Stimulated activated CD8-positive, alpha-beta memory T cell treated with anti-CD3 and anti-CD28 coated beads, Interleukin-12 subunit alpha, Interleukin-12 subunit beta, amount 100 ng/mL, for 24 hours (primary cell): ENCODE results near the gene ERC1.
"Not testable (repeated sequence)": the region's sequence is repeated elsewhere in the genome, so short reads cannot be mapped to it uniquely, and the experiment has no call there.

ENCODE experiments used
- DNase-seq: peaks from one replicate; pipeline ENCODE4 v3.0.0-alpha.2; 2020; ENCODE audit errors: extremely low read depth

The ERC1 gene

DNA sequence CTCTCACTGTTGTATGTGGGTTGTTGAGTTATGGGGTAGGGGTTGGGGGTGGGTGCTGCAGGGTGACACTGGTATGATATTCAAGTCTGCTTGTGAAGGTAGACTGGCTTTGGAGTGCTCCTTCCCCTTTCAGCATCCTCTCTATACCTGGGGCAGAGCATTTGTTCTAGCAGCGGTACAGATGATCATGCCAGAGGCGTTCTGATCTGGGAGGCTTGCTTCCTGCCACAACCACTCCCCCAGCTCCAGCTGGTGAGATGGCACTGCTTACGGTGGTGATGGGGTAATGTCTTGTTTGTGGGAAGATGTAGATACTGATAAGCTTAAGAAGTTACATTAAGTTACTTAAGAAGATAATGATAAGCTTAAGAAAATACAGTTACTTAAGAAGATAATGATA, 131.8 kb downstream of the ERC1 start:
- no peak for DNase-seq

DNA sequence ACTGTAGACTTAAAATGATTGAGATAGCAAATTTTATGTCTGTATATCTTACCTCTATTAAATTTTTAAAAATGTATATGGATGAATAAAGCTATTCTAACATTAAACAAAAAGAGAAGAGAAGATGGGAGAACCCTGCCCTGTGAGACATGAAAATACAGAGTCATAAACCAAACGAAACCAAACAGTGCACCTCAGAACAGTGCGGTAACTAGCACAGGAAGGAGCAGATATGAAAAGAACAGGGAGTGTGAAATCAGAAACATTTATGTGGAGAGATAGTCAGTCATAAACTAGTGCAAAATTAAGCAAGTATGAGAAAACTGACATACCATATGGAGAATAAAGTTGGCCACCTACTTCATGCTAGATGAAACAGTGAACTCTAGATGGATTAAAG, 135.1 kb downstream of the ERC1 start:
- DNase-seq, result no peak

DNA sequence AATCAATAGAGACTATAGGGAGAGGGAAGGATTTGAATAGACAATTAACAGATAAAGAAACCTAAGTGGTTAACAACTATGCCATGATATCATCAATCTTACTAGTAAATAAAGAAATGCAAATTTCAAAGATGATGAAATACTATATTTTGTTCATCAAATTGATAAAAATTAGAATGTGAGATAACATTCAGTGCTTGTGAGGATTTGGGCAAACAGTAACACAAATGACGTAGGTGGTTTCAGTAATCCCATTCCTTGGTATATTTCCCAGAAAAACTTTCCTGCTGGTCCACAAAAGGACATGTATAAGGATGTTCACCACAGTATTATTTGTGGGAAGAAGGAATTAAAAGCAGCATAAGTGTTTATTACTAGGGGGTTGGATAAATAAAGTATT, 136.0 kb downstream of the ERC1 start:
- no peak for DNase-seq

GRCh38 chr12:1130164-1130563, 139.1 kb downstream of the ERC1 start:
- DNase-seq, result no peak

GRCh38 chr12:1130571-1130970, 139.5 kb downstream of the ERC1 start:
- DNase-seq, result no peak

GRCh38 chr12:1131811-1132224, 140.8 kb downstream of the ERC1 start:
- DNase-seq, result no peak

GRCh38 chr12:1132311-1132710, 141.3 kb downstream of the ERC1 start:
- no peak for DNase-seq

DNA sequence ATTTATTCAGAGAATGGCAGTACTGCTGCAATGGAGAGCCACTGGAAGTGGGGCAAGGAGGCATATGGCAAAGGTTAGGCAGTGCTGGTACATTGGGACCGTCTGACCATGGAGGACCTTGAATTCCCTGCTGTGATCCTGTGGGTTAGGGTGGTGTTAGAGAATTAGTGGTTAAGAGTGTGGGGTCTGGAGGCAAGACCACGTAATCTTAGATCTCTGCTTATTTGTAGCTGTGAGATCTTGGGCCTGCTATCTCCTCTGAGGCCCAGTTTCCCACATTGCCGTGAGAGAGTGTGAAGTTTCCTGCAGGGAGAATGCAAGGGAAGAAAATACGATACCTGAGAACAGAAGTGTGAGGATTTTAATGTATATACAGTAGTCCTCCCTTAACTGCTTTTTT, 147.7 kb downstream of the ERC1 start:
- no peak for DNase-seq

GRCh38 chr12:1146758-1147157, 155.7 kb downstream of the ERC1 start:
- not testable (repeated sequence) for DNase-seq

DNA sequence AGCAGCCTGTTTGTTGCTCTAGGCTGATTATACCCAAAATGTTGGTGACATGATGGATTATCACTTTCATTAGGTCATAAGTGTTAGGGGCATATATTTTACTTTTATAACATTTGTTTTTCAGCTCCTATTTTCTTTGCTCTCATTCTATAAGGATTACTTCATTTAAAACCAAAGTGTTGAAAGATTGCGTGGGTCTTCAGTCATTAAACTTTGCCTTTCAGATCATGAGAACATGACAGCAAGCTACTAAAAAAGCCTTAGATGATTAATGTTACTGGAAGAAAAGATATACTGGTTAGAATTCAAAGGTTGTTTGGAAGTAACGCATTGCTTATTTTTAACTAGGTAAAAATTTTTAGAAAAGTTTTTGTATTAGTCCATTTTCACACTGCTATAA, 156.8 kb downstream of the ERC1 start:
- DNase-seq, result no peak

DNA sequence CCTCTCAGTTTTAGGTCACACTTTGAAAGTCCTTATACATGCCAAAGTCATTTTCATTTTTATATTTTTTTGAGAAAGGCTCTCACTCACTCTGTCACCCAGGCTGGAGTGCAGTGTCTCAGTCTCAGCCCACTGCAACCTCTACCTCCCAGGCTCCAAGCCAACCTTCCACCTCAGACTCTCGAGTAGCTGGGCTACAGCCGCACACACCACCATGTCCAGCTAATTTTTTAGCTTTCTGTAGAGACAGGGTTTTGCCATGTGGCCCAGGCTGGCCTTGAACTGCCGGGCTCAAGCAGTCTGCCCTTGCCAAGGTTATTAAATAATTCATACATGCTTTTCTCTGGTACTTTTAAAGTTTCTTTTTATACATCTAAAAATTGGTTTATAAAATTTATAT, 166.0 kb downstream of the ERC1 start:
- no peak for DNase-seq

DNA sequence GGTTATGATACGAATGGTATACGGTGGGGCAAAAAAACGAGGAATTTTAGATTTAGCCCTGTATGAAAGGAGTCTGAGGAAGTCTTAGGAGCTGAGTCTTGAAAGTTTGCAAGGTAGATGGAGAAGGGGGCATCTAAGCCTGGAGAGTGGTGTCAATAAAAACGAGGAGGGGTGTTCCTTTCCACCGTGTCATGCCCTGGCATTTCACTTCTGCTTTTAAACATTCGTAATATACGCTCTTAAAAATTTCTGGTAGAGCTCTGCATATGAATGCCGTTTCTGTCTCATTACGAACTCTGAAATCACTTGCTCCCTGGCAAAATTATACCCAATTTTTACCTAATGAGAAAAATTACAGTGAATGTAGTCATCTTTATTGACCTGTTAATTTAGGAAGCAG, 170.2 kb downstream of the ERC1 start:
- DNase-seq, result no peak

- DNase-seq, result no peak
Observed at GRCh38 chr12:1162081-1162760, 171.2 kb downstream of the ERC1 start.

- DNase-seq, result no peak
Observed at GRCh38 chr12:1167784-1168183, 176.8 kb downstream of the ERC1 start.

DNA sequence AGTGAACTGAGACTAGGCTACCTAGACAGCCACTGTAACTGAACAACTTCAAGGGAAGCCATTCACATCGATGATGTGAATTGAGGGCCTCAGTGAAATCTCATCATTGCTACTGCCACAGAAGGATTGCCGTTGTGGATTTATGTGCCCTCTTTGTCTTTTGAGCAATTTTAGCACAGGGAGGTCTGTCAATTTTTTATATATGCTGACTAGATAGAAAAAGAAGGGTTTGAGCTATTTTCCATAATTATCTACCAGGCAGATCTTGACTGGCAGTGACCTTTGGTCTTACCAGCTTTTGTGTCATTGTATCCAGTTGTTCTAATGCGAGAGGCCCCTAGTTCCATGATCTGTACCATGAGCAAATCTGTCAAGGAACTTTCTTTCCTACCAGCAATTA, 179.4 kb downstream of the ERC1 start:
- no peak for DNase-seq

GRCh38 chr12:1171657-1172408, 180.8 kb downstream of the ERC1 start:
- no peak for DNase-seq

DNA sequence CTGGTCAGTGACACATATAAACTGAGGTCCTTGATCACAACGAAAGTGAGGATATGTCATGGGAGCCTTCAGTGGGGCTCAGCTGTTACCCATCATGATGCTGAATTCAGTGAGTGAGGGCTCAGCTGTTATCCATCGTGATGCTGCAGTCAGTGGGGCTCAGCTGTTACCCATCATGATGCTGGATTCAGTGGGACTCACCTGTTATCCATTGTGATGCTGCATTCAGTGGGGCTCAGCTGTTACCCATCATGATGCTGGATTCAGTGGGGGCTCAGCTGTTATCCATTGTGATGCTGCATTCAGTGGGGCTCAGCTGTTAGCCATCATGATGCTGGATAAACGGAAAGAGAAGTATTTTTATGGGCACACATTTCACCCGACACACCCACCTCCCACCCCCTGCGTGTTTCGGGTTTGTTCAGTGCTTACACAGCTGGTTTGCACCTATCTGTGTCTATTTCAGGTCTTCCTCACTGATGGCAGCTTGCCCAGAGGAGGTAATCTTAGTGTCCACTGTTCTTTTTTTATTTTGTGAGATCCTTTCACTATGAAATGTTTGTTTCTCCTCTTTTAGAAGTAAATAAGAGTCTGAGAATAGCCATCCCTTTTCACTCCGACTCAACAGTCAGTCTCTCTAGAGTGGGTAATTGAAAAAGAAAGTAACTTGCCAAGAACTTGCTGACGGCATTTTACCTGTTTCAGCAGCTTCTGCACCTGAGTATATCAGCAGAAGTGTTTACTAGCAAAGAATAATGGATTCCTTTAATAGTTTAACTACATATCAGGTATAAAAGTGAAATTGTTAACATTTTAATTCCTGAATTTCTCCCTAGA, 183.0 kb downstream of the ERC1 start:
- no peak for DNase-seq

GRCh38 chr12:1174659-1175058, 183.6 kb downstream of the ERC1 start:
- DNase-seq, result no peak

- DNase-seq, result no peak
Observed at GRCh38 chr12:1176191-1176590, 185.2 kb downstream of the ERC1 start.

DNA sequence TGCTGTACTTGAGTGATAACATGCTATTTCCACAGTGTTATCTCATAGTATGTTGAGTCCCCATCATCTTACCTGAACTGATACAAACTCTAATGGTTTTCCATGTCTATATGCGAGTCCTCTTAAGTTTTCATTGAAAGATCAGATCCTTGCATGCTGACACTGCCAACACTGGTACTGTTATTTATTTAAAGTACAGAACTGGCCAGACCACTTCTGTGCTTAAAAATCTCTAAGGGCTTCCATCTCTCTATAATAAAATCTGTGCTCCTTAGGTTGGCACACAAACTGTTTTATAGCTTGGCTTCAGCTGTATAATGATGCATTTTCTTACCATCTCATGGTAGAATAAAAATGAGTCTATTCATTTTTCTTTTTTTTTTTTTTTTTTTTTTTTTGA, 188.1 kb downstream of the ERC1 start:
- DNase-seq, result no peak

- DNase-seq, result no peak
Observed at GRCh38 chr12:1182069-1182468, 191.0 kb downstream of the ERC1 start.

DNA sequence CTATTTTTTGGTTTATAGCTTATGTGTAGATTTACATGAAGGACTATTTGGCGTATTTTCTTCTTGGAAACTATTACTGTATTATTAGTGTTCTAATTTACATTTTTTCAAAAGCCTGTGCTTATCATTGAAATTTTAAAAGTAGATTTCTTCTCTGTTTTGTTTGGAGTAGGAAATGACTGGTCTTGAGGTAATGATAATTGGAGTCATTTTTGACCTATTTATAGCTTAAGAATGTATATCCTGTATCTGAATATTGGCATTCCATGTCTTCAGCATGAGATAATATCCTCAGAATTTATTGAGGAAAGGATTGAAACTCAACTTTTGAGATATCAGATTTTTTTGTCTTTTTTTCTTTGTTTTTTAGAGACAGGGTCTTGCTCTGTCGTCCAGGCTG, 193.4 kb downstream of the ERC1 start:
- no peak for DNase-seq
